Measurements from ENCODE around the gene CEP128. TPM values are rescaled to one million over a fixed set of nuclear protein-coding genes. Genes with fewer than 3 reads are reported as not detected.

The CEP128 gene
- total RNA-seq, 1 donor from 2014 or later = 4.9 TPM

GRCh38 chr14:80776657-80777056 lies 164.9 kb downstream of the CEP128 start:
- DNase-seq (ENCODE audit: low read depth, low spot score) = no peak

DNA sequence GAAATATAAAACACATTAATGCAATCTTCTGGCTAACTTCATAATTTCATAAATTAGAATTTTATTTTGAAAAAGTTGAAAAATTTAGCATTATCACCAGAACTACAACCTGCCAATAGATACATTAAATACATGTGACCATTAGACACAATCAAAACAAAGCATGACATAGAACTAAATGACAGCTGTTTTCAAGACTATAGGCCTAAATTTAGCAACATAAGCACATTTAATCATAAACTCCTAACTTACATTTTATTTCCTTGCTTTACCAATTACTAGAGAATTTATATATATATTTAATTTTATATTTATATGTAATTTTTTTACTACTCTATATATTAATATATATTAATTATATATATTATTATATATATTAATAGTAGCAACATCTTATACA lies 165.4 kb downstream of the CEP128 start:
- DNase-seq (ENCODE audit: low read depth, low spot score) = no peak

DNA sequence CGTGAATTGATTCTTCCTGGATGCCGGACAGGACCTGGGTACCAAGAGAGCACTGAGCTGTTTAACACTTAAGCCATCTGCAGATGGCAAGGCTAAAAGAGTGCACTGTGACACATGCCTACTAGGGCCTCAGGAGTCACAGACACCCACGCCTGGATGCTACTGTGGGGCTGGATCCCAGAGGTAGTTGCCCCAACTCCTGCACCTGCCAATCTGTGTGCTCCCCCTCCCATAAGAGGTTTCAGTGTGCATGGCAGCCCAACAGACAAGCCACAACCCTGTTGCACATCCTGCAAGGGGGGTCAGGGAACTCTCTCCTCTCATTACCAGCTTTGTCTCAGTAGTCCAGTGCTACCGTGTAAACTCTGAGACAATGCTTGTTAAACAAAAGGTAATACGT lies 169.0 kb downstream of the CEP128 start:
- no peak for DNase-seq (ENCODE audit: low read depth, low spot score)

DNA sequence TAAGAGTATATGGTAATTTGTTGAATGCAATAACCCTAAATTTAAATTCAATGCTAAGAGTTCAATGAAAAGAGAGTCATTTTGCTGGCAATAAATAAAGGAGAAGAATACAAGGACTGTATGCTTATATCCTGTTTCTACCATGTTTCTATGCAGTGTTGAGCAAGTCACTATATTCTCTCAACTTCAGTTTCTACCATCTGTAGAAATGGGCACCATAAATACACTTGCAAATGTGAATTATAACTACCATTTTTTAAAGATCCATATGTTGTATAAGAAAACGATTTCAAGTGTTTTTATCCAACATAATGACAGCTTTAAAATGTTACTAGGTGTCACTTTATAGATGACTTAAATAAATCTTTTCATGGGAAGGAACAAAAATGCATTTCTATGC lies 170.3 kb downstream of the CEP128 start:
- DNase-seq (ENCODE audit: low read depth, low spot score) = no peak

- DNase-seq (ENCODE audit: low read depth, low spot score) = no peak
Measured at GRCh38 chr14:80770114-80770908, 171.2 kb downstream of the CEP128 start.

- no peak for DNase-seq (ENCODE audit: low read depth, low spot score)
Measured at GRCh38 chr14:80768646-80769045, 172.9 kb downstream of the CEP128 start.

- no peak for DNase-seq (ENCODE audit: low read depth, low spot score)
Measured at GRCh38 chr14:80764921-80765507, 176.5 kb downstream of the CEP128 start.

DNA sequence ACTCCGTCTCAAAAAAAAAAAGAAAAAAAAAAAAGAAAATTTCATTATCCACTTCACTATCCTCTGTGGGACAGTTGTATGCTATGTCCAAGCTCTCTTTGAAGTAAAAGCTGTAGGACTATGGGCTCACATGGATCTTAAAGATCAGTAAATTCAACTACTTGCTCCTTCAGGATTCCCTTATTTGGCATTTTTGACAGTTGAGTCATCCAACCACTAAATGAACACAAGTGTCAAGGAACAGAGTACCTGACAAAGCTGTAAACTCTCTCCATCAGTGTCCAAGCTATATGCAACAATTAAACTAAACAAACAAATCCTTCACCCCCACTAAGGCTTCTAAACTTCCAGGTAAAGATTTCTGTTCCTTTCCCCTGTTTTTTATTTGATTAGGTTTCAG lies 177.0 kb downstream of the CEP128 start:
- DNase-seq (ENCODE audit: low read depth, low spot score) = no peak

- no peak for DNase-seq (ENCODE audit: low read depth, low spot score)
Measured at GRCh38 chr14:80762641-80763228, 178.8 kb downstream of the CEP128 start.

- no peak for DNase-seq (ENCODE audit: low read depth, low spot score)
Measured at GRCh38 chr14:80754696-80755095, 186.8 kb downstream of the CEP128 start.

DNA sequence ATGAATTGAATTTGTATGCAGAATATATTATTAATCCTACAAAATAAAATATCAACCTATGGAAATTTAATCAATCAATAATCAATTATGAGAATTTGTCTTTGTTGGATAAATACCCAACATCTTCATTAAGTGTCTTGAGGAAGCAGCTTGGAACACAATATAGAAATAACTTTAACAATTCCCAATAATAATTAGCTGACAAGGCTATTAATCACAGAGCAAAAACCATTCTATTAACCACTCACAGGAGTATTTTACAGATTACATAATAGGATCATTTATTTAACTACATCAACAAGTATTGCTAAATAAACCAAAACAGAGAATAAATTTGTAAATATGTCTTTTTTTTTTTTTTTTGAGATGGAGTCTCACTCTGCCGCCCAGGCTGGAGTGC lies 190.3 kb downstream of the CEP128 start:
- no peak for DNase-seq (ENCODE audit: low read depth, low spot score)

- DNase-seq (ENCODE audit: low read depth, low spot score) = no peak
Measured at GRCh38 chr14:80726211-80726610, 215.3 kb downstream of the CEP128 start.

GRCh38 chr14:80718940-80719339 lies 222.6 kb downstream of the CEP128 start:
- DNase-seq (ENCODE audit: low read depth, low spot score) = no peak

GRCh38 chr14:80714474-80714873 lies 227.1 kb downstream of the CEP128 start:
- DNase-seq (ENCODE audit: low read depth, low spot score) = no peak

DNA sequence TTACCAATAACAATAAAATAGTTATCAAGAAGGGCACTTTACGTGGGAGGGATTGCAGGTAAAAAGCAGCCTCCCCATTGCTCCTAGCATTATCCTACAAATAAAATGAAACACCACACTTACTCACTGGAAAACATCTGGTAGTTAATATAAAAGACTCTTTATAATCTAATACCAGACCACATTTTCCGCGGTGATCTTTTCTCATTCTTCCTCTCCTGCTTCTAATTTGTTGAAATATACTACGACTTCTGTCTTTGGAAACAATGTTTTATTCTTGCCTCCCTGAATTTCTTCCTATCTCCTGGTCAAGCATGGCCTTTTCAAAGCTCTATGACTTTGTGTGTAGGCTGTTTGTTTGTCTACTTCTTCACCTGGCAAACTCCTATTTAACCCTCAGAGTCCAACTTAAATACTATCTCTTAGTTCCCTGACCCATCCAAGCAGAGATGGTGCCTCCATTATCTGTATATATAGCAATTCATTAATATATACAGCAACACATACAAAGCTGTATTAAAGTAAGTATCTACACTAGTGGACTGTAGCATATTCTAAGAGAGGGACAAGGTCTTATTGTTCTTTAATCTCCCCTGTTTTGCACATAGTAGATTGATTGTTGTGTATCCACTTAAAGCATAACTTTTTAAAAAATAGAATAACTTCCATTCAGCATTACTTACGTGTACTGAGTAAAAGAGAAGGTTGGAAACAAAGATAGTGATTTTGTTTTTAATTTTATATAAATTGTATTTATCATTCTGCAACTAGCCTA lies 228.3 kb downstream of the CEP128 start:
- DNase-seq (ENCODE audit: low read depth, low spot score) = no peak

DNA sequence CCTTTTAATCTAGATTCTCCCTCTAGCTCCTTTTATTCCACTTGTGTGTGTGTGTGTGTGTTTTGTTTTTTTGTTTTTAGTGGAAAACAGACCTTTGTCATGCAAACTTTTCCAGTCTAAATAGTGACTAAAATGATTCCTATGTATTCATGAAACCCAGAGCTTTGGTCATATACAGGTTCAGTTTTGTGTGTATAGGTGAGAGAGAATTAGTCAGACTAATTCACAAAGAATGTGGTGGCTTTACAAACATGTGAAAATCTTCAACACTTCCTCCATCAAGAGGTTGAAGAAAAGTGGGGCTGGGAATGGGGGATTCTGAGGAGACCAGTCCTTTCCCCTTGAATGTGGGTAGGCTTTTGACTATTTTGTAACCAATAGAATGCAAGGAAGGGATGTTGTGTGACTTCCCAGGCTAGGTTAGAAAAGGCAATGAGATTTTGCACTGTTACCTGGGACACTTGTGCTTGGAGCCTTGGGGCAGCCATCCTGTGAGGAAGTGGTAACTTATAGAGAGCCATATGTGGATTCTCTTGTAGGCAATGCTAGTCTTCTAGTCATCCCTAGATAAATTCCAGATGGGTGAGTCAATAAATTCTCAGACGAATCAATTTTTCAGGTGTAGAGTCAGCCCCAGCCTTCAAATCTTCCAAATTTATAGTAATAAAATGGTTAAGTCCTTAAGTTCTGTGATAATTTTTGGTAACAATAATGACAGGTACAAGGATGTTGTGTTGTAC lies 236.1 kb downstream of the CEP128 start:
- no peak for DNase-seq (ENCODE audit: low read depth, low spot score)

GRCh38 chr14:80700601-80701000 lies 240.9 kb downstream of the CEP128 start:
- DNase-seq (ENCODE audit: low read depth, low spot score) = no peak

GRCh38 chr14:80699861-80700260 lies 241.7 kb downstream of the CEP128 start:
- DNase-seq (ENCODE audit: low read depth, low spot score) = no peak

DNA sequence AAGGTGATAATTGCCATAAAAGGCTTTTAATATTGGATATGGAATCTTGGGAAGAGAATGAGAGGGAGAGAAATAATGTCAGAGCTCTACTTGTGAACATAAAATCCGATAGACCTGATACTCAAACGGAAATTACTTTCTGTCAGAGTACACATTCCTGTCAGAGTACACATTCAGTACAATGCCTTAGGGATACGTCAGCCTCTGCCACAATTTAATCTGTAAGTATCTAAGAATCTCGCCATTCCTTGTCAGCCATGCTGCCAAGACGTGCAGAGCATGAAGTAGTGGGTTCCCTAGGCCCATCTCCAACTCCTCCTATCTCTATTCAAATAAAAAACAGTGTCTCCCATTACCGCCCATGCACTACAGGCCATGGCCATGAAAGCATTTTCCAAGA lies 242.6 kb downstream of the CEP128 start:
- DNase-seq (ENCODE audit: low read depth, low spot score) = no peak

DNA sequence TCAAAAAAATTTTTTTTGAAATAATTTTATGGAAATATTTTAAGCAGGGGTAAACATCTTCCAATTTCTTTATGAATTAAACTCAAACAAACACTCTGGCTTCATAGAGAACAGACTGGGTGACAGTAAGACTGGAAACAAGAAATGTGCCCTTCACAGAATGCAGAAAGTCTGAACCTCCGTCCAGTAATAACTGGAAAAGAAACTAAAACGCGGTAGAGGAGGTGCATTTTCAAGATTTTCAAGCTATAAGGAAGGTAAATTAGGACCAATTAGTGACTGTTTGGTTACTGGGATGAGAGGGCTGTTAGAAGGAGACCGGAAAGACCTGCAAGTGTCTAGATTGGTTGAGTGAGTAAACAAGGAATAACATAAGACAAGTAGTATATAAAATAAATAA lies 245.7 kb downstream of the CEP128 start:
- DNase-seq (ENCODE audit: low read depth, low spot score) = no peak

DNA sequence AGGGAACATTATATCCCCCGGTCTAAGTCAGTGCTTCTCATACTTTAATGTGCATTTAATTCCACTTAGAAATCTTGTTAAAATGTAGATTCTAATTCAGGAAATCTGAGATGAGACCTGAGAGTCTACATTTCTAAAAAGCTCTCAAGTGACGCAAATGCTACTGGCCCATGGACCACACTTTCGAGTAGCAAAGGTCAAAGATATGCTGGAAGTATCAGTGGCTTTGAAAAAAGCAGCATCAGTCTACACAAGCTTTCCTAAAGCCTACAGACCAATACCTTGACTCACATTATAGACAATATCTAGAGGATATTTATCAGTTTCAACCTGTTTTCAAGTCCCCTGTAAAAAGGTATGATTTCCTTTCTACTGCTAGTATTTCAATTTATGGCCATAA lies 248.6 kb downstream of the CEP128 start:
- DNase-seq (ENCODE audit: low read depth, low spot score) = no peak

Data from pulmonary artery endothelial cell (primary cell).